GM21717 (cell line): ENCODE measurements around the gene TBC1D3C.
"Not testable (repeated sequence)": the region's sequence is repeated elsewhere in the genome, so short reads cannot be mapped to it uniquely, and the experiment has no call there.

Experiments
- ATAC-seq: cut with Tn5 transposase; IDR thresholded peaks from one replicate; pipeline ENCODE4 v1.9.1; 2021; ENCODE audit warnings: mild to moderate bottlenecking, moderate library complexity; ENCODE audit not compliant: unreplicated experiment

Gene TBC1D3C

GRCh38 chr17:38068534-38068933 lies at the start of gene TBC1D3C:
TSS of gene TBC1D3C (minus strand) at chr17:38068634. CDS start at chr17:38067066, 1,568 bp downstream.
- ATAC-seq: not testable (repeated sequence)

GRCh38 chr17:38099262-38099661 lies 30.8 kb upstream of the TBC1D3C start:
- ATAC-seq: not testable (repeated sequence)

GRCh38 chr17:38094059-38094694 lies 25.7 kb upstream of the TBC1D3C start:
- not testable (repeated sequence) for ATAC-seq

- not testable (repeated sequence) for ATAC-seq
Measured at GRCh38 chr17:38088120-38088519, 19.7 kb upstream of the TBC1D3C start.

- not testable (repeated sequence) for ATAC-seq
Measured at GRCh38 chr17:38087344-38087743, 18.9 kb upstream of the TBC1D3C start.
